ENCODE measurements around the gene TBCK. TPM values are rescaled to one million over a fixed set of nuclear protein-coding genes. Genes with fewer than 3 reads are reported as not detected.

Gene TBCK
- total RNA-seq, 4 donors from 2014 or later: 22.7 to 28.7 (median 27.3) TPM

DNA sequence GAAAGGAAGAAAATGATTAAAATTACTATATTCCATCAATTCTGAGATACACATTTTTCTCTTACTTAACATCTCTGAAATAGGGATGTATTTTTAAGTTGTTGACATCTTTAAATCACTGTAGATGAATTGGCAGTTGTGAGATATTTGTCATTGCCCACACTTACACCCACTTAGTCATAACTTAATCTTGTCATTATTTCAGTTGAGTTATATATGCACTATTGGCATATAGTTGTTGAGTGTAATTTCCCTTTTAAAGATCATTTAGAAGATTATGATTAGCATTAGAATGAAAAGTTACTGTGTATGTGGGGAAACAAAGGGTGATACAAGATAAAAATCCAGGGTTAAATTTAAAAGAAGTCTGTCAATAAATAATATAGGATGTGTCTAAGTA is 2.5 kb upstream of the TBCK start:
- no peak overlapping the region for H3K4me3 ChIP-seq
- no peak for DNase-seq (ENCODE audit: extremely low spot score)
- H3K27me3 ChIP-seq: no peaks in the 10 kb centered on the region
- H3K4me1 ChIP-seq: peaks cover 20 to 44% (median 38%) of the 10 kb centered on the region in 4 donors
- peaks cover 0 to 12% (median 10%) of the 10 kb centered on the region in 4 donors for H3K36me3 ChIP-seq
- H3K9me3 ChIP-seq: no peaks in the 10 kb centered on the region
- H3K27ac ChIP-seq (replicated peaks in 1 of 4): no peak overlapping the region
- intact Hi-C loops (cut with DNase I): loop anchor here (10.0 kb wide), 1 partner anchor 1174 kb away; the partner anchor contains the start of gene TET2
- no peak for TF ChIP-seq EP300 (IDR thresholded peaks at IDR 0.05)
- no peak for TF ChIP-seq POLR2AphosphoS5 (IDR thresholded peaks at IDR 0.05)
- TF ChIP-seq, protein P1, sequence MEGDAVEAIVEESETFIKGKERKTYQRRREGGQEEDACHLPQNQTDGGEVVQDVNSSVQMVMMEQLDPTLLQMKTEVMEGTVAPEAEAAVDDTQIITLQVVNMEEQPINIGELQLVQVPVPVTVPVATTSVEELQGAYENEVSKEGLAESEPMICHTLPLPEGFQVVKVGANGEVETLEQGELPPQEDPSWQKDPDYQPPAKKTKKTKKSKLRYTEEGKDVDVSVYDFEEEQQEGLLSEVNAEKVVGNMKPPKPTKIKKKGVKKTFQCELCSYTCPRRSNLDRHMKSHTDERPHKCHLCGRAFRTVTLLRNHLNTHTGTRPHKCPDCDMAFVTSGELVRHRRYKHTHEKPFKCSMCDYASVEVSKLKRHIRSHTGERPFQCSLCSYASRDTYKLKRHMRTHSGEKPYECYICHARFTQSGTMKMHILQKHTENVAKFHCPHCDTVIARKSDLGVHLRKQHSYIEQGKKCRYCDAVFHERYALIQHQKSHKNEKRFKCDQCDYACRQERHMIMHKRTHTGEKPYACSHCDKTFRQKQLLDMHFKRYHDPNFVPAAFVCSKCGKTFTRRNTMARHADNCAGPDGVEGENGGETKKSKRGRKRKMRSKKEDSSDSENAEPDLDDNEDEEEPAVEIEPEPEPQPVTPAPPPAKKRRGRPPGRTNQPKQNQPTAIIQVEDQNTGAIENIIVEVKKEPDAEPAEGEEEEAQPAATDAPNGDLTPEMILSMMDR (IDR thresholded peaks at IDR 0.05): no peak

DNA sequence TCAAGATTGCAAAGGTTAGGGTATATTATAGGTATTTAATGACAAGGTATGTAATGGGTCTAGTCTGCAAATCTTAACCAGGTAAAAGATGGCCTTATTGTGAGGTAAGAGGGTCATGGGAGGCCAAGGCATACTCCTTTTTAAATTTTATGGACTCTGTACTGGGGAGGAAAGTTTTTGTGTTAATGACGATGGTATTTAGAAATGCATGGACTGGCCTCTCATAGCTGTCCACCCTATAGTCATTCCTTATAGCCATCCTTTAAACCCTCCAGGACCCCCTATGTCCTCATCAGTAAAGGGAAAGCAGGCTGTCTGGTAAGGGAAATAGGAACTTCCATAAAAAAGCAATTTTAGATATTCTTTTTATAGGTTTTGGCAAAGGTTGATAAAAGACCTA is 1.8 kb upstream of the TBCK start:
- TF ChIP-seq EP300 (IDR thresholded peaks at IDR 0.05) (no peak), POLR2AphosphoS5 (IDR thresholded peaks at IDR 0.05) (no peak), POLR2A (IDR thresholded peaks at IDR 0.05; ENCODE audit: low read depth) (no peak)
- TF ChIP-seq, protein P1 (IDR thresholded peaks at IDR 0.05): no peak
- H3K27ac ChIP-seq (replicated peaks in 1 of 4): no peak overlapping the region
- intact Hi-C loops (cut with DNase I): loop anchor here (10.0 kb wide), 1 partner anchor 1173 kb away; the partner anchor contains the start of gene TET2

DNA sequence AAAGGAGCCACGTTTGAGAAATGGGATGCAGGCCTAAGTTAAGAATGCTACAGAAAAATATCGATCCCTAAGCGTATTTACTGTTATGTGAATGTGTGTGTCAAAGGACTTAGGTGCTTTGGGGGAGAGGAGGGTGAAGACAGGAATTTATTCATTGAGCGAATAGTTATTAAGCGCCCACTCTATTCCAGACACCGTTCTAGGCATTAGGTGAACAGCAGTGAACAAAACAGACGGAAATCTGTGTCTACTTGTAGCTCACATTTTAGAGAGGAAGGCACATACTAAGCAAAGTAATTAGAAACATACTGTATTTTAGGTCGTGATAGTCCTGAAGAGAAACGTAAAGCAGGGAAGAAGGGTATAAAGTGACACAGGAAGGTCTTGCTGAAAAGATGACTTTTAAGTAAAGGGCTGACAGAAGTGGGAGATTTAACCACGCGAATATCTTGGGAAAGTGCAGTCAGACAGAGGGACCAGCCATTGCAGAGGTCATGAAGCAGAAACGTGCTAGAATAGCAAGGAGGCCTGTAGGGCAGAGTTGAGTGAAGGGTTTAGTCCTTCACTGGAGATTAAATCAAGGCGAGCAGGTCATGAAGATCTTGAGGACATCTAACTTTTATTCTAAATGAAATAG is 882 bp upstream of the TBCK start:
- peak overlapping the region; percentile 71 to 85 (median 82) for H3K4me3 ChIP-seq
- intact Hi-C loops (cut with DNase I): loop anchor here (10.0 kb wide), 1 partner anchor 1172 kb away; the partner anchor contains the start of gene TET2

More for the DNA sequence above, 1.8 kb upstream of the TBCK start:
- Histone ChIP-seq H3K27me3 (no peaks in the 10 kb centered on the region), H3K4me3 (peak overlapping the region in 2 of 4 donors; percentile 78 to 85), H3K36me3 (peaks cover 0 to 12% (median 10%) of the 10 kb centered on the region in 4 donors), H3K9me3 (no peaks in the 10 kb centered on the region), H3K4me1 (peaks cover 20 to 43% (median 39%) of the 10 kb centered on the region in 4 donors)
- 100% methylated on average over 1 of the region's 1 CpG for WGBS
- no peak for DNase-seq (ENCODE audit: extremely low spot score)

DNA sequence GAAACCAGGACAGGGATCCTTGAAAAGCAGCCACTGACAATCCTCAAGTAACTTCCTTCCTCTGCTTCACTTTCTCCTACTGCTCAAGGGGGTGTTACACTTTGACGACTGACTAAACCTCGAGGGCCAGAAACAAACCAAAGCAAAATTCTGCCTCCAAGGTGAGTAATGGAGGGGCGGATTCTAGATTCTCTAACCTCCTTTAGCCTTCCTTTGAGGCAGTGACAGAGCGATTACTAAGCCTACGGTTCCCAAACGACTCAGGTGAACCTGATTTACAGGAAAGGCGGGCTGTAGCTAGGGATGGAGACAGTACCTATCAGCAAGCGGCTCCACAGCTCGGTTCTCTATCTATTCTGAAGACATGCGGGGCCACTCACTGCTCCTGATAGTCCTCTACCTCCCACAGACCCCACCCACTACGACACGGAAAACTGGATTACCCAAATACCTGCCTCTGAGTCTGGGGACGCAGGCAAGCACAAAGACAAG is 487 bp downstream of the TBCK start:
- Histone ChIP-seq H3K9me3 (no peaks in the 10 kb centered on the region), H3K36me3 (peaks cover 0 to 1% (median under 1%) of the 10 kb centered on the region in 4 donors), H3K4me3 (peak overlapping the region; percentile 71 to 85 (median 82)), H3K27ac (replicated peaks in 1 of 4) (peak overlapping the region; percentile 89 to 93 (median 92)), H3K4me1 (peaks cover 20 to 47% (median 40%) of the 10 kb centered on the region in 4 donors), H3K27me3 (no peaks in the 10 kb centered on the region)
- no peak for DNase-seq (ENCODE audit: extremely low spot score)
- intact Hi-C loops (cut with DNase I): loop anchor here (10.0 kb wide), 1 partner anchor 1171 kb away; the partner anchor contains the start of gene TET2
- WGBS: 0% methylated on average over 7 of the region's 13 CpGs
- TF ChIP-seq POLR2AphosphoS5 (IDR thresholded peaks at IDR 0.05): no peak
- TF ChIP-seq, protein P1 (IDR thresholded peaks at IDR 0.05): no peak
- no peak for TF ChIP-seq EP300 (IDR thresholded peaks at IDR 0.05)
- TF ChIP-seq POLR2A (IDR thresholded peaks at IDR 0.05; ENCODE audit: low read depth): no peak

More for the DNA sequence above, 882 bp upstream of the TBCK start:
- H3K9me3 ChIP-seq: no peaks in the 10 kb centered on the region
- peaks cover 0 to 12% (median 10%) of the 10 kb centered on the region in 4 donors for H3K36me3 ChIP-seq
- no peak for TF ChIP-seq EP300 (IDR thresholded peaks at IDR 0.05)
- TF ChIP-seq, protein P1 (IDR thresholded peaks at IDR 0.05): no peak
- TF ChIP-seq POLR2AphosphoS5 (IDR thresholded peaks at IDR 0.05): no peak
- no peak for TF ChIP-seq POLR2A (IDR thresholded peaks at IDR 0.05; ENCODE audit: low read depth)
- H3K4me1 ChIP-seq: peaks cover 20 to 46% (median 40%) of the 10 kb centered on the region in 4 donors
- peak overlapping the region; percentile 89 to 93 (median 92) for H3K27ac ChIP-seq (replicated peaks in 1 of 4)
- no peak for DNase-seq (ENCODE audit: extremely low spot score)
- no peaks in the 10 kb centered on the region for H3K27me3 ChIP-seq
- 6% methylated on average over 13 of the region's 13 CpGs for WGBS
